CD14-positive monocyte (primary cell): ENCODE measurements around the gene DOHH. TPM values are rescaled to one million over a fixed set of nuclear protein-coding genes. Genes with fewer than 3 reads are reported as not detected.

Source experiments
- DNase-seq, 3 donors: peaks; one replicate each; pipeline ENCODE4 v3.0.0-alpha.2; 2011 to 2022
- H2AFZ ChIP-seq: 2 replicates; pipeline ENCODE4 v1.6.0; 2012; ENCODE audit warnings: mild to moderate bottlenecking, low read depth, low read length, inconsistent platforms; ENCODE audit not compliant: insufficient read depth, poor library complexity, severe bottlenecking
- H3K27ac ChIP-seq, 2 donors: 1 replicate in 1 of 2; 2 replicates in 1 of 2; pipeline ENCODE4 v1.5.1; 2012 to 2013; ENCODE audit warnings: low read length in 2 of 2, control low read depth in 1 of 2, inconsistent platforms in 1 of 2, low read depth in 1 of 2, mild to moderate bottlenecking in 1 of 2
- H3K27me3 ChIP-seq, 2 donors: one replicate each; pipeline versions ENCODE4 v1.6.0 to v1.6.1; 2011 to 2013; ENCODE audit warnings: low read length in 2 of 2; ENCODE audit not compliant: control insufficient read depth in 2 of 2, insufficient read depth in 2 of 2
- H3K36me3 ChIP-seq, 2 donors: replicated peaks in 1 of 2; 1 replicate in 1 of 2; 2 replicates in 1 of 2; pipeline versions ENCODE4 v1.5.1 to v1.6.1; 2012 to 2013; ENCODE audit warnings: low read length in 2 of 2, control low read depth in 1 of 2, inconsistent platforms in 1 of 2, mild to moderate bottlenecking in 1 of 2; ENCODE audit not compliant: insufficient read depth in 2 of 2, control insufficient read depth in 1 of 2
- H3K4me1 ChIP-seq, 2 donors: 1 replicate in 1 of 2; 2 replicates in 1 of 2; pipeline versions ENCODE4 v1.5.1 to v1.6.1; 2012 to 2013; ENCODE audit warnings: low read length in 2 of 2, control low read depth in 1 of 2, inconsistent platforms in 1 of 2, mild to moderate bottlenecking in 1 of 2, moderate library complexity in 1 of 2; ENCODE audit not compliant: insufficient read depth in 2 of 2, control insufficient read depth in 1 of 2
- H3K4me2 ChIP-seq: replicated peaks from 2 replicates; pipeline ENCODE3; 2012; ENCODE audit warnings: low read length, moderate library complexity, mild to moderate bottlenecking; ENCODE audit not compliant: poor library complexity, severe bottlenecking; ENCODE audit errors: extremely low read depth
- H3K4me3 ChIP-seq, 3 experiments: fragments of 200-600 bp in 1 of 3; sonication (generic) in 1 of 3; replicated peaks in 1 of 3; 1 replicate in 2 of 3; 2 replicates in 1 of 3; pipeline ENCODE4 v1.5.1; 2011 to 2013; ENCODE audit warnings: low read length in 3 of 3, mild to moderate bottlenecking in 3 of 3, control low read depth in 2 of 3, low read depth in 2 of 3, inconsistent platforms in 1 of 3, moderate library complexity in 1 of 3
- H3K79me2 ChIP-seq: 2 replicates; pipeline ENCODE4 v1.6.0; 2012; ENCODE audit warnings: mild to moderate bottlenecking, control low read depth, inconsistent platforms, low read length, moderate library complexity; ENCODE audit not compliant: insufficient read depth
- H3K9ac ChIP-seq: 2 replicates; pipeline ENCODE4 v1.6.0; 2017; ENCODE audit warnings: low read length, mild to moderate bottlenecking; ENCODE audit not compliant: insufficient read depth, poor library complexity, severe bottlenecking
- H3K9me3 ChIP-seq, 2 donors: replicated peaks in 1 of 2; 1 replicate in 1 of 2; 2 replicates in 1 of 2; pipeline versions ENCODE4 v1.5.1 to v1.6.1; 2012 to 2013; ENCODE audit warnings: low read length in 2 of 2, control low read depth in 1 of 2; ENCODE audit not compliant: control insufficient read depth in 1 of 2, insufficient read depth in 1 of 2
- H4K20me1 ChIP-seq: 2 replicates; pipeline ENCODE4 v1.6.0; 2012; ENCODE audit warnings: mild to moderate bottlenecking, low read length, control low read depth, moderate library complexity; ENCODE audit not compliant: insufficient read depth
- H3K27ac Mint-ChIP-seq, 7 donors: one replicate each; pipeline ENCODE4 v1.8.0; 2020; ENCODE audit warnings: mild to moderate bottlenecking in 7 of 7, mixed read lengths in 7 of 7, moderate library complexity in 6 of 7, inconsistent platforms in 2 of 7
- H3K27me3 Mint-ChIP-seq, 3 donors: one replicate each; pipeline ENCODE4 v1.8.0; 2021 to 2022; ENCODE audit warnings: low read depth in 3 of 3, mild to moderate bottlenecking in 3 of 3, mixed read lengths in 3 of 3, moderate library complexity in 3 of 3, inconsistent platforms in 1 of 3
- H3K36me3 Mint-ChIP-seq, 2 donors: one replicate each; pipeline ENCODE4 v1.8.0; 2020; ENCODE audit warnings: mixed read lengths in 2 of 2, inconsistent platforms in 1 of 2, mild to moderate bottlenecking in 1 of 2
- H3K4me1 Mint-ChIP-seq: one replicate; pipeline ENCODE4 v1.8.0; 2020; ENCODE audit warnings: mild to moderate bottlenecking, mixed read lengths
- H3K4me3 Mint-ChIP-seq, 2 donors: one replicate each; pipeline ENCODE4 v1.8.0; 2020; ENCODE audit warnings: mild to moderate bottlenecking in 2 of 2, mixed read lengths in 2 of 2, moderate library complexity in 1 of 2
- H3K9me3 Mint-ChIP-seq, 7 donors: one replicate each; pipeline ENCODE4 v1.8.0; 2020 to 2022; ENCODE audit warnings: mixed read lengths in 7 of 7, mild to moderate bottlenecking in 6 of 7, moderate library complexity in 6 of 7, inconsistent platforms in 2 of 7
- CTCF ChIP-seq: fragments of 200-600 bp; IDR thresholded peaks from one replicate; pipeline ENCODE4 v1.8.0; 2022; ENCODE audit warnings: antibody characterized with exemption, mild to moderate bottlenecking
- WGBS: methylation state at CpG from one replicate; pipeline ENCODE4 v1.1.5; 2013; ENCODE audit warnings: missing lambda C conversion rate; ENCODE audit not compliant: insufficient coverage; 5-methylcytosine and 5-hydroxymethylcytosine counted together
- intact Hi-C, 2 donors: fragments of 100-400 bp; cut with micrococcal nuclease; formaldehyde crosslinking; loops; one replicate each; pipeline versions ENCODE4 v1.15.0 to v1.15.1; 2023
- polyA plus RNA-seq, 3 donors: library from polyadenylated mRNA; depleted of rRNA in 1 of 3; unstranded in 2 of 3; stranded (reverse) in 1 of 3; fragments of 300-500 nt in 2 of 3; fragments of >200 nt in 1 of 3; fragmentation: Illumina TruSeq in 2 of 3; gene quantifications; 1 replicate in 2 of 3; 2 replicates in 1 of 3; pipeline ENCODE4 v1.2.3, GENCODE V29; 2012 to 2021

The DOHH gene
- polyA plus RNA-seq, 3 donors = 3.7 to 4.2 (median 4.1) TPM

- Histone ChIP-seq H3K9me3 (no peaks in the 10 kb centered on the region), H3K4me1 (peaks cover 0 to 5% of the 10 kb centered on the region in 2 donors), H3K4me2 (no peak overlapping the region), H3K79me2 (no peaks in the 10 kb centered on the region), H3K36me3 (peaks cover 53 to 77% of the 10 kb centered on the region in 2 donors), H3K27ac (no peak overlapping the region), H3K4me3 (no peak overlapping the region), H4K20me1 (peaks cover 38% of the 10 kb centered on the region), H3K27me3 (no peaks in the 10 kb centered on the region), H3K9ac (no peak overlapping the region), H2AFZ (no peak overlapping the region)
- Mint-ChIP-seq H3K27ac (peak overlapping the region in 1 of 7 donors; percentile 15), H3K4me1 (peaks cover 10% of the 10 kb centered on the region), H3K36me3 (peaks cover 35 to 53% of the 10 kb centered on the region in 2 donors), H3K9me3 (peaks cover 0 to 1% (median 0%) of the 10 kb centered on the region in 7 donors), H3K27me3 (no peaks in the 10 kb centered on the region), H3K4me3 (no peak overlapping the region)
- 98% methylated on average over 6 of the region's 12 CpGs for WGBS
- intact Hi-C loops = no loop called here
- no peak for TF ChIP-seq CTCF
- DNase-seq = no peak
Observed at GRCh38 chr19:3533563-3534216, 33.2 kb upstream of the DOHH start.

GRCh38 chr19:3533033-3533432 lies 32.6 kb upstream of the DOHH start:
- peaks cover 31 to 47% of the 10 kb centered on the region in 2 donors for H3K36me3 Mint-ChIP-seq
- TF ChIP-seq CTCF = no peak
- peaks cover 0 to 1% (median 0%) of the 10 kb centered on the region in 7 donors for H3K9me3 Mint-ChIP-seq
- intact Hi-C loops = no loop called here
- peaks cover 31% of the 10 kb centered on the region for H4K20me1 ChIP-seq
- no peaks in the 10 kb centered on the region for H3K27me3 Mint-ChIP-seq
- DNase-seq = no peak
- no peaks in the 10 kb centered on the region for H3K79me2 ChIP-seq
- H3K36me3 ChIP-seq = peaks cover 55 to 77% of the 10 kb centered on the region in 2 donors
- no peak overlapping the region for H3K4me3 Mint-ChIP-seq
- no peaks in the 10 kb centered on the region for H3K27me3 ChIP-seq
- no peak overlapping the region for H3K4me2 ChIP-seq
- peaks cover 7% of the 10 kb centered on the region for H3K4me1 Mint-ChIP-seq
- no peak overlapping the region for H3K4me3 ChIP-seq
- no peak overlapping the region for H3K27ac Mint-ChIP-seq
- H3K4me1 ChIP-seq = peaks cover 0 to 5% of the 10 kb centered on the region in 2 donors
- no peak overlapping the region for H3K9ac ChIP-seq
- WGBS = 95% methylated on average over 16 of the region's 17 CpGs
- H3K27ac ChIP-seq = no peak overlapping the region
- H2AFZ ChIP-seq = no peak overlapping the region
- H3K9me3 ChIP-seq = no peaks in the 10 kb centered on the region
